ENCODE data around the gene FANCB. TPM values are rescaled to one million over a fixed set of nuclear protein-coding genes. Genes with fewer than 3 reads are reported as not detected.

Gene FANCB
- 1.2 to 3.9 TPM (median 3.1 TPM) in 5 replicates for total RNA-seq (2022; extraction: Qiagen RNA extraction; ENCODE audit: low read depth)

GRCh38 chrX:14872851-14873675 lies at the start of gene FANCB, which contains the start of gene MOSPD2:
Gene FANCB (minus strand): TSS chrX:14873069. CDS start chrX:14865510, 7,559 bp downstream.
Gene MOSPD2 (plus strand): TSS chrX:14873421. CDS start chrX:14873529, 108 bp downstream.

Other genes starting within 250 kb of the FANCB start
- gene MOSPD2, start 352 bp upstream of the FANCB start, total RNA-seq (2022; extraction: Qiagen RNA extraction; ENCODE audit: low read depth): 6.6 to 11.1 TPM (median 9.6 TPM) in 5 replicates

Data from A549 treated with ZK216348 at 1 μM for 4 hours (cell line).